Measurements from ENCODE around the gene KCND2. TPM values are rescaled to one million over a fixed set of nuclear protein-coding genes. Genes with fewer than 3 reads are reported as not detected.

KCND2 gene
- polyA plus RNA-seq, 3 donors: not detected

GRCh38 chr7:120732256-120732655 lies 459.3 kb downstream of the KCND2 start:
- no peak for TF ChIP-seq CTCF (IDR thresholded peaks at IDR 0.05)
- Histone ChIP-seq H3K79me2 (ENCODE audit: insufficient read depth, low read length) (no peaks in the 10 kb centered on the region), H3K9me3 (replicated peaks in 1 of 2; ENCODE audit: control insufficient read depth in 1 of 2, insufficient read depth in 1 of 2, low read length in 2 of 2) (no peaks in the 10 kb centered on the region), H3K9ac (ENCODE audit: insufficient read depth, low read length, poor library complexity, severe bottlenecking) (no peak overlapping the region), H2AFZ (ENCODE audit: insufficient read depth, low read depth, low read length, poor library complexity, severe bottlenecking) (no peak overlapping the region), H3K4me2 (replicated peaks; ENCODE audit: extremely low read depth, low read length, poor library complexity, severe bottlenecking) (no peak overlapping the region), H3K36me3 (replicated peaks in 1 of 2; ENCODE audit: control insufficient read depth in 1 of 2, insufficient read depth in 2 of 2, low read length in 2 of 2) (no peaks in the 10 kb centered on the region), H3K27ac (ENCODE audit: low read depth in 1 of 2, low read length in 2 of 2) (no peak overlapping the region), H3K4me3 (replicated peaks in 1 of 3; ENCODE audit: low read depth in 2 of 3, low read length in 3 of 3) (no peak overlapping the region), H3K4me1 (ENCODE audit: control insufficient read depth in 1 of 2, insufficient read depth in 2 of 2, low read length in 2 of 2) (no peaks in the 10 kb centered on the region), H4K20me1 (ENCODE audit: insufficient read depth, low read length) (no peaks in the 10 kb centered on the region), H3K27me3 (ENCODE audit: control insufficient read depth in 2 of 2, insufficient read depth in 2 of 2, low read length in 2 of 2) (peaks cover 0 to 2% of the 10 kb centered on the region in 2 donors)
- Mint-ChIP-seq H3K9me3 (peaks cover 0 to 2% (median 0%) of the 10 kb centered on the region in 7 donors), H3K4me3 (no peak overlapping the region), H3K27me3 (ENCODE audit: low read depth in 3 of 3) (peaks cover 2 to 5% (median 4%) of the 10 kb centered on the region in 3 donors), H3K36me3 (no peaks in the 10 kb centered on the region), H3K4me1 (no peaks in the 10 kb centered on the region), H3K27ac (no peak overlapping the region)
- no peak for DNase-seq
- intact Hi-C loops (cut with micrococcal nuclease): no loop called here

- H3K4me3 Mint-ChIP-seq: no peak overlapping the region
- H3K27me3 ChIP-seq (ENCODE audit: control insufficient read depth in 2 of 2, insufficient read depth in 2 of 2, low read length in 2 of 2): peaks cover 0 to 2% of the 10 kb centered on the region in 2 donors
- H3K27ac ChIP-seq (ENCODE audit: low read depth in 1 of 2, low read length in 2 of 2): no peak overlapping the region
- DNase-seq: no peak
- intact Hi-C loops (cut with micrococcal nuclease): no loop called here
- H2AFZ ChIP-seq (ENCODE audit: insufficient read depth, low read depth, low read length, poor library complexity, severe bottlenecking): no peak overlapping the region
- no peak for TF ChIP-seq CTCF (IDR thresholded peaks at IDR 0.05)
- no peaks in the 10 kb centered on the region for H3K36me3 Mint-ChIP-seq
- H3K27ac Mint-ChIP-seq: no peak overlapping the region
- peaks cover 0 to 8% (median 2%) of the 10 kb centered on the region in 3 donors for H3K27me3 Mint-ChIP-seq (ENCODE audit: low read depth in 3 of 3)
- no peak overlapping the region for H3K9ac ChIP-seq (ENCODE audit: insufficient read depth, low read length, poor library complexity, severe bottlenecking)
- H3K4me3 ChIP-seq (replicated peaks in 1 of 3; ENCODE audit: low read depth in 2 of 3, low read length in 3 of 3): no peak overlapping the region
- H3K4me1 ChIP-seq (ENCODE audit: control insufficient read depth in 1 of 2, insufficient read depth in 2 of 2, low read length in 2 of 2): no peaks in the 10 kb centered on the region
- no peaks in the 10 kb centered on the region for H3K9me3 ChIP-seq (replicated peaks in 1 of 2; ENCODE audit: control insufficient read depth in 1 of 2, insufficient read depth in 1 of 2, low read length in 2 of 2)
- no peaks in the 10 kb centered on the region for H3K4me1 Mint-ChIP-seq
- no peaks in the 10 kb centered on the region for H3K79me2 ChIP-seq (ENCODE audit: insufficient read depth, low read length)
- no peaks in the 10 kb centered on the region for H3K36me3 ChIP-seq (replicated peaks in 1 of 2; ENCODE audit: control insufficient read depth in 1 of 2, insufficient read depth in 2 of 2, low read length in 2 of 2)
- no peaks in the 10 kb centered on the region for H4K20me1 ChIP-seq (ENCODE audit: insufficient read depth, low read length)
- 86% methylated on average over 1 of the region's 3 CpGs for WGBS (ENCODE audit: insufficient coverage)
- H3K9me3 Mint-ChIP-seq: peaks cover 0 to 2% (median 0%) of the 10 kb centered on the region in 7 donors
- no peak overlapping the region for H3K4me2 ChIP-seq (replicated peaks; ENCODE audit: extremely low read depth, low read length, poor library complexity, severe bottlenecking)
Observed at GRCh38 chr7:120733143-120733542, 460.2 kb downstream of the KCND2 start.

Data from CD14-positive monocyte (primary cell).